ENCODE data around the gene PDE1C.

PDE1C gene

GRCh38 chr7:31772211-31772610, 298.0 kb downstream of the PDE1C start:
- DNase-seq (ENCODE audit: low read depth) = no peak

GRCh38 chr7:31767686-31768358, 302.4 kb downstream of the PDE1C start:
- no peak for DNase-seq (ENCODE audit: low read depth)

GRCh38 chr7:31764462-31764861, 305.7 kb downstream of the PDE1C start:
- no peak for DNase-seq (ENCODE audit: low read depth)

- DNase-seq (ENCODE audit: low read depth) = no peak
These were observed 306.7 kb downstream of the PDE1C start for GRCh38 chr7:31763548-31763947.

GRCh38 chr7:31761646-31762045, 308.6 kb downstream of the PDE1C start:
- DNase-seq (ENCODE audit: low read depth) = no peak

- no peak for DNase-seq (ENCODE audit: low read depth)
These were observed 311.5 kb downstream of the PDE1C start for GRCh38 chr7:31758755-31759154.

GRCh38 chr7:31751726-31752125, 318.5 kb downstream of the PDE1C start:
- no peak for DNase-seq (ENCODE audit: low read depth)

GRCh38 chr7:31748084-31748483, 322.1 kb downstream of the PDE1C start:
- DNase-seq (ENCODE audit: low read depth) = no peak

- no peak for DNase-seq (ENCODE audit: low read depth)
These were observed 322.7 kb downstream of the PDE1C start for GRCh38 chr7:31747553-31747952.

GRCh38 chr7:31744294-31744874, 325.8 kb downstream of the PDE1C start:
- DNase-seq (ENCODE audit: low read depth) = no peak

- no peak for DNase-seq (ENCODE audit: low read depth)
These were observed 328.4 kb downstream of the PDE1C start for GRCh38 chr7:31741852-31742251.

- DNase-seq (ENCODE audit: low read depth) = no peak
These were observed 333.9 kb downstream of the PDE1C start for GRCh38 chr7:31735991-31736982.

GRCh38 chr7:31734456-31734855, 335.8 kb downstream of the PDE1C start:
- DNase-seq (ENCODE audit: low read depth) = no peak

GRCh38 chr7:31729195-31729804, 340.9 kb downstream of the PDE1C start:
- DNase-seq (ENCODE audit: low read depth) = no peak

GRCh38 chr7:31724696-31725095, 345.5 kb downstream of the PDE1C start:
- DNase-seq (ENCODE audit: low read depth) = no peak

- no peak for DNase-seq (ENCODE audit: low read depth)
These were observed 349.8 kb downstream of the PDE1C start for GRCh38 chr7:31720366-31720765.

- DNase-seq (ENCODE audit: low read depth) = no peak
These were observed 353.9 kb downstream of the PDE1C start for GRCh38 chr7:31716355-31716754.

- no peak for DNase-seq (ENCODE audit: low read depth)
These were observed 360.0 kb downstream of the PDE1C start for GRCh38 chr7:31710171-31710570.

GRCh38 chr7:31707089-31707488, 363.1 kb downstream of the PDE1C start:
- DNase-seq (ENCODE audit: low read depth) = no peak

GRCh38 chr7:31705377-31705776, 364.8 kb downstream of the PDE1C start:
- DNase-seq (ENCODE audit: low read depth) = no peak

- DNase-seq (ENCODE audit: low read depth) = no peak
These were observed 367.9 kb downstream of the PDE1C start for GRCh38 chr7:31702354-31702753.

Measured in activated gamma-delta T cell treated with anti-CD3 and anti-CD28 coated beads, Interleukin-2, amount 50 U/mL, for 16 hours (primary cell).